AG10803 (cell line): ENCODE data around the gene CACTIN.
"Not testable (repeated sequence)": the region's sequence is repeated elsewhere in the genome, so short reads cannot be mapped to it uniquely, and the experiment has no call there.

Experiments used
- DNase-seq: peaks from one replicate; pipeline ENCODE4 v3.0.0; 2010; ENCODE audit warnings: low read depth
- H3K4me3 ChIP-seq: 2 replicates; pipeline ENCODE4 v1.5.1; 2011; ENCODE audit warnings: mild to moderate bottlenecking, low read length, control low read depth
- CTCF ChIP-seq: conservative IDR thresholded peaks from 2 replicates; pipeline ENCODE4 v1.5.1; 2011; ENCODE audit warnings: mild to moderate bottlenecking, low read length, control low read depth, inconsistent platforms

CACTIN gene

DNA sequence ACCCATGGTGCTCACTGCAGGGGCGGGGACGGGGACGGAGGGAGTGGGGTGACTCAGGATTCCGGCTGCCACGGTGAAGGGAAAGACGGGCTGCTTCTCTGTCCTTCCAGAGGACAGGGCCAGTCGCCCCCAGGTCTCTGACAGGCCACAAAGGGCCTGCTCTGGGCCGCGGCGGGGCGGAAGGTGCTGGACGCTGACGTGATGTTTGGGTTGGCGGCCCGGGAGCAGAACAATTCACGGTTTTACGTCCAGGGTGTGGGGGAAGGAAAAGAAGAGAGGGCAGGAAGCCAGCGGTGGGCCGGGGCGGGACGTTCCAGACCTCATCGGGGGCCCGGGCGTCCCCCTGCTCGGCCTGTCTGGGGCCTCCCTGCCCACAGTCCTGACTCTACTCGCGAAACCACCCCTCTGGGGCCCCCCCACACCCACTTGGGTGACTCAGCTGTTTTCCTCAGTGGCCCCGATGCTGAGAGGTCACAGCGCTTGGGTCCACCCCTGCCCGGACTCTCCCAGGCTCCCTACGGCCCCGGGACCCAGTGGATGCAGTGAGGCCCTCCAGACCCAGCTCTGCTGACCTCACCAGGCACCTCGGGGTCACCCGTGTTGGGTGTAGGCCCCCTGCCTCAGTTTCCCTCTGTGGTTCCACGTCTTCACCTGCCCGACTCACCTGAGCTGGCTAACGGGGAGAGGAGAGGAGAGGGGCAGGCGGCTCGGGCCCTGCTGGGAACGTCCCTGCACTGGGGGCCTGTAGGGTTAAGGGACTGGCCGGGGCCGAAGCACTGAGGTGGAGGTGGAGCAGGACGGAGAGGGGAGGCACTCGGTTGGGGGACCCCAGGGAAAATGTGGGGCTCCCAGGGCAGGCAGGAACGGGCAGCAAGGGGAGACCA lies 44.4 kb upstream of the CACTIN start:
- TF ChIP-seq CTCF = no peak
- peak overlapping the region; percentile 43 for H3K4me3 ChIP-seq
- peak; percentile 64 for DNase-seq

DNA sequence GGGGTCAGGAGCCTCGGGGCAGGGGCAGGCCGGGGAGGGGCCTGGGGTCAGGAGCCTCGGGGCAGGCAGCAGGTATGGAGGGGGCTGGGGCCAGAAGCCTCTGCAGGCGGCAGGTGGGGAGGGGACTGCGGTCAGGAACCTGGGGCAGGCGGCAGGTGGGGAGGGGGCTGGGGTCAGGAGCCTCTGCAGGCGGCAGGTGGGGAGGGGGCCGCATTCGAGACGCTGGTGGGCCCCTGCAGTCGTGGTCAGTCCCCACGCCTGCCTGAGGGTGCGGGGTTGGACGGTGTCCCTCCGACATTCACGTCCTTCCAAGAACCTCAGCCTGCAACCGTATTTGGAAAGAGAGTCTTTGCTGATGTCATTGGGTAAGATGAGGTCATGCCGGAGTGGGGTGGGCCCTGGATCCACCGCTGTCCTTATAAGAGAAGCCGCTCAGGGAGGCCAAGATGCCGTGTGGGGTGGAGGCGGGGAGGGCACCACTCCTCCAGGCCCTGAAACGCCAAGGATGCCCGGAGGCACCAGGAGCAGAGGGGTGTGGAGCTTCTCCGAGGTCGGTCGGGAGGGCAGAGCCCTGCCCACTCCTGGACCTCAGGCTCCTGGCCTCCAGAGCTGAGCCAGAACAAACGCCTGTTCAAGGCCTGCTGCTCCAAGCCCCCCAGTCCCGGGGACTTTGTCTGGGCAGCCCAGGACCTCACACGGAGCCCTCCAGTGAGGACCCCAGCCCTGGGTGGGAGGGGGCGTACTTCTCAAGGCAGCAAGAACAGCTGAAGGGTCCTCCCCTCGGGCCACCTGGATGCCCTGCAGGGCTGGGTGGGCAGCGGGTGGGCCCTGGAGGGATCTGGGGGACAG lies 43.6 kb upstream of the CACTIN start:
- peak overlapping the region; percentile 43 for H3K4me3 ChIP-seq
- peak; percentile 87 for DNase-seq
- no peak for TF ChIP-seq CTCF

GRCh38 chr19:3669082-3669946 lies 42.7 kb upstream of the CACTIN start:
- no peak for TF ChIP-seq CTCF
- DNase-seq = no peak
- H3K4me3 ChIP-seq = no peak overlapping the region

GRCh38 chr19:3668331-3669081 lies 41.9 kb upstream of the CACTIN start:
- TF ChIP-seq CTCF = no peak
- no peak overlapping the region for H3K4me3 ChIP-seq
- DNase-seq = no peak

DNA sequence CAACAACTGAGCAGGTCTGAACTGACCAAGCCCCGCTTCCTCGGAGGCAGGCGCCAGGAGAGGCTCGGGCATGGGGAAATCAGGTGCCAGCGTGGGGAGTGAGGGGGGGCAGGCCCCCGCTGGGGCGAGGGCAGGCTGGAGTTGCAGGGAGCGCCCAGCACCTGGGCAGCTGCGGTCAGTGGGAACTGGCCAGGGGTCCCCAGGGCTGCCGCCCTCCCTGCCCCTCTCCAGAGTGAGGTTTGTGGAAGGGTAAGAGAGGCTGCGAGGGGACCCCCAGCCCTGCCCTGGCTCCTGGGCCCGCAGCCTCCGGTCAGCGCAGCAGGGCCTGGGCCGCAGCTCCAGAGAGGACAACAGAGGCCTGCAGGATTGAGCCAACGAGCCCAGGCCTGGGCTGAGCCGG lies 41.2 kb upstream of the CACTIN start:
- TF ChIP-seq CTCF = no peak
- no peak overlapping the region for H3K4me3 ChIP-seq
- DNase-seq = no peak

DNA sequence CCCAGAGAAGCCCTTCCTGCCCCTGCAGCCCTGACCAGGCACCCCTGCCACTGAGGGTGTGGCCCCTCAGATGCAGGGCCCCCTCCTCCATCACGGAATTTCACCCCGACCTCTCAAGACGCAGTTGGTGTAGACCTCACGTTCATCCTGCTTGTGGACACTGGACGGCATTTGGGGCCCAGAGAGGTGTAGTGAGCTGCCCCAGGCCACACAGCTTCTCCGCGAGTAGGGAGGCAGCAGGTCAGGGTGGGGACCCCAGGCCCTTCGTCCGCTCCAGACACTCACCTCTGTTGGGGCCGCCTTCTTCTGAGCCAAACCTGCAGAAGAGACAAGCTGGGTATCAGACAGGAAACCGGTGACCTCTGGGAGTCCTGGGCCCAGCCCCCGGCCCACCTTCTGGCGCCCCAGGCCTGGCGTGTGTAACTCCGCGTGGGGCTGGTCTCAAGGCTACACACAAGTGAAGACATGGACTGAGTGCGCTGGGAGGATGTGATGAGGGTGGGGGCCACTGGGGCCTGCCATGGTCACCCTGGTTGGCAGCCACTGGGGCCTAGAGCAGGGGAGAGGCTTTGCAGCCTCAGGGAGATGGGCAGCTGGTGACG lies 40.5 kb upstream of the CACTIN start:
- no peak overlapping the region for H3K4me3 ChIP-seq
- TF ChIP-seq CTCF = no peak
- DNase-seq = no peak

DNA sequence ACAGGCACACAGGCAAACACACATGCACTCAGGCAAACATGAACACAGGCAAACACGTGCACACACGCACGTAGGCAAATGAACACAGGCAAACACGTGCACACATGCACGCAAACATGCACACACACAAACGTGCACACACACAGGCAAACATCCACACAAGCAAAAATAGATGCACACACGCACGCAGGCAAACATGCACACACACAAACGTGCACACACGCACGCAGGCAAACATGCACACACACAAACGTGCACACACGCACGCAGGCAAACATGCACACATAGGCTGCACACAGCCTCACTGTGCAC lies 39.9 kb upstream of the CACTIN start:
- not testable (repeated sequence) for DNase-seq, H3K4me3 ChIP-seq
